HG03064 (cell line): ENCODE data around the gene TAPBPL.

ENCODE experiments used
- ATAC-seq: cut with Tn5 transposase; IDR thresholded peaks from one replicate; pipeline ENCODE4 v1.9.1; 2021; ENCODE audit warnings: low read depth; ENCODE audit not compliant: unreplicated experiment

TAPBPL gene

GRCh38 chr12:6435961-6436715 lies 15.7 kb upstream of the TAPBPL start:
- ATAC-seq = no peak

GRCh38 chr12:6437586-6437985 lies 14.3 kb upstream of the TAPBPL start:
- no peak for ATAC-seq

GRCh38 chr12:6438345-6438744 lies 13.5 kb upstream of the TAPBPL start:
- no peak for ATAC-seq

- no peak for ATAC-seq
Observed at GRCh38 chr12:6440391-6440790, 11.5 kb upstream of the TAPBPL start.

- ATAC-seq = no peak
Observed at GRCh38 chr12:6442836-6443235, 9.0 kb upstream of the TAPBPL start.

- ATAC-seq = no peak
Observed at GRCh38 chr12:6443361-6443983, 8.4 kb upstream of the TAPBPL start.

GRCh38 chr12:6444031-6444430 lies 7.8 kb upstream of the TAPBPL start:
- ATAC-seq = no peak

GRCh38 chr12:6444704-6445688 lies 6.8 kb upstream of the TAPBPL start, which contains the start of gene CD27:
TSS of gene CD27 (plus strand) at chr12:6444955. CDS start at chr12:6445096, 141 bp downstream.
- no peak for ATAC-seq

- no peak for ATAC-seq
Observed at GRCh38 chr12:6450091-6450868, 1.6 kb upstream of the TAPBPL start.

- no peak for ATAC-seq
Observed at GRCh38 chr12:6450869-6451347, 934 bp upstream of the TAPBPL start.

GRCh38 chr12:6452245-6452943 lies 552 bp downstream of the TAPBPL start:
- ATAC-seq = no peak

GRCh38 chr12:6452944-6453630 lies 1.2 kb downstream of the TAPBPL start:
- no peak for ATAC-seq

GRCh38 chr12:6457220-6457945 lies 5.5 kb downstream of the TAPBPL start:
- ATAC-seq = no peak

GRCh38 chr12:6458281-6459003 lies 6.6 kb downstream of the TAPBPL start:
- no peak for ATAC-seq

- ATAC-seq = no peak
Observed at GRCh38 chr12:6459004-6459337, 7.1 kb downstream of the TAPBPL start.

- no peak for ATAC-seq
Observed at GRCh38 chr12:6460751-6461371, 9.0 kb downstream of the TAPBPL start.
